Neural progenitor cell (in vitro differentiated cells): Measurements from ENCODE around the gene MOBP.

Experiments
- EZH2 ChIP-seq: fragments of 200-600 bp; sonication (generic); IDR thresholded peaks from 2 replicates; pipeline ENCODE4 v1.6.1; 2017; ENCODE audit warnings: antibody characterized with exemption, mild to moderate bottlenecking, moderate library complexity
- TF ChIP-seq, protein P1 (sequence below): fragments of 200-600 bp; sonication (generic); IDR thresholded peaks from 2 replicates; pipeline ENCODE4 v1.5.1; 2017; ENCODE audit warnings: antibody characterized with exemption, mild to moderate bottlenecking

DNA sequence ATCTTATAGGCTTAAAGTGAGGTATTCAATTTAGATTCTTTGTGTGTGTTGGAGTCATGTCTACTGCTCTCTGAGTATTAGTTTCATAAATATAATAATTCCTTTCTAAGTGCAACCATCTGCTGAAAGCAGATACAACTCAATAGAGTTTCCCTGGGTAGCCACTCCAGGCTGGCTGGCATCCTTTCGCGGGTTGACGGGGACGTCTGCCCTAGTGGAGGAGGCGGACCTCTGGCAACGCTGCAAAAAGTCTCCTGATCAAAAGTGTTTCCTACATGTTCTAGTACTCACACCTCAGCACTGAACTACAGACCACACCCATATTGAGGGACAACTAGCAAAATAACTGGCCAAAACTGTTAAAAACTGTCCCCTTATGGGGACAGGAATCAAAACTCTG, 2.5 kb downstream of the MOBP start:
- TF ChIP-seq, protein P1, sequence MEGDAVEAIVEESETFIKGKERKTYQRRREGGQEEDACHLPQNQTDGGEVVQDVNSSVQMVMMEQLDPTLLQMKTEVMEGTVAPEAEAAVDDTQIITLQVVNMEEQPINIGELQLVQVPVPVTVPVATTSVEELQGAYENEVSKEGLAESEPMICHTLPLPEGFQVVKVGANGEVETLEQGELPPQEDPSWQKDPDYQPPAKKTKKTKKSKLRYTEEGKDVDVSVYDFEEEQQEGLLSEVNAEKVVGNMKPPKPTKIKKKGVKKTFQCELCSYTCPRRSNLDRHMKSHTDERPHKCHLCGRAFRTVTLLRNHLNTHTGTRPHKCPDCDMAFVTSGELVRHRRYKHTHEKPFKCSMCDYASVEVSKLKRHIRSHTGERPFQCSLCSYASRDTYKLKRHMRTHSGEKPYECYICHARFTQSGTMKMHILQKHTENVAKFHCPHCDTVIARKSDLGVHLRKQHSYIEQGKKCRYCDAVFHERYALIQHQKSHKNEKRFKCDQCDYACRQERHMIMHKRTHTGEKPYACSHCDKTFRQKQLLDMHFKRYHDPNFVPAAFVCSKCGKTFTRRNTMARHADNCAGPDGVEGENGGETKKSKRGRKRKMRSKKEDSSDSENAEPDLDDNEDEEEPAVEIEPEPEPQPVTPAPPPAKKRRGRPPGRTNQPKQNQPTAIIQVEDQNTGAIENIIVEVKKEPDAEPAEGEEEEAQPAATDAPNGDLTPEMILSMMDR: no peak
- TF ChIP-seq EZH2: no peak
